Measurements from ENCODE around the gene TK2. TPM values are rescaled to one million over a fixed set of nuclear protein-coding genes. Genes with fewer than 3 reads are reported as not detected.
A peak's percentile ranks its signal among the peaks of the same experiment; 100 is the strongest.

The TK2 gene
- total and polyA plus RNA-seq, 9 of the 15 experiments (the other 6 are each of a cell fraction or from before 2014, with no cell fraction given) = 1.1 to 10.2 (median 5.3) TPM

DNA sequence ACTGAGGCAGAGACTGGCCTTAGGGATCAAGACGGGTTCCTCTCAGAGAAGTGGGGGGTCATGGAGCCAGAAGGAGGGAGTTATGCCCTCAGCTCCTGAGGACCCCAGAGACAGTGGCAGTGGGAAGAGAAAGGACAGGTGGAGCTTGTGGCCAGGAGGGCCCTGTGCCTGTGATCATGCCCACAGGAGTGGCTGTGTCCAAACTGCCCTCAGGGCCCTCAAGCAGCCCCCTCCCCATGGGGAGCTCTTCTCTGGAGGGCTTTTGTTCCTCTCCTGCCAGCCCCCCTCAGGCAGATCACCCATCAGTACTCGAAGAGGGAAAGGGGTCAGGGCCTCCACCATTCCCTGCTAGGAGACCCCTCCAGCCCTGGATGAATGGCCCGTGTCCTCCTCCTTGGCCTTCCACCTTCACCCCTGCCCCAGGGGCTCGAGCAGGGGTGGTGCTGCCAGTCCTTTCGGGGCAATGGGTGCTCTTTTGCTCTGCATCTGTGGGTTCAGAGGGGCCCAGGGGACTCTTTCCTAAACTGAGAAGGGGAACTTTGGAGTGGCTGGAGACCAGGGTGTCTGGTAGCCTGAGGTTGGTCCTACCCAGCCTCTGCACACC, 70.2 kb downstream of the TK2 start:
- Histone ChIP-seq H3K9me1 (ENCODE audit: control insufficient read depth, insufficient read depth, low read length) (peaks cover 4% of the 10 kb centered on the region), H3K36me3 (ENCODE audit: control insufficient read depth, insufficient read depth, low read length) (no peaks in the 10 kb centered on the region), H3K27me3 (ENCODE audit: control insufficient read depth in 2 of 2, insufficient read depth in 2 of 2, low read length in 2 of 2) (peaks cover 0 to 7% of the 10 kb centered on the region in 2 experiments; a peak in 1 of 5 replicates), H3K79me2 (ENCODE audit: control insufficient read depth, insufficient read depth, low read length) (no peaks in the 10 kb centered on the region), H3K4me2 (ENCODE audit: insufficient read depth, low read length) (no peak overlapping the region), H3K27ac (ENCODE audit: extremely low read depth, low read depth, low read length) (no peak overlapping the region), H3K4me3 (no peak overlapping the region), H3K9me3 (replicated peaks; ENCODE audit: control insufficient read depth, insufficient read depth, low read depth, low read length) (no peaks in the 10 kb centered on the region), H3K4me1 (replicated peaks in 1 of 2; ENCODE audit: control insufficient read depth in 2 of 2, insufficient read depth in 2 of 2, low read length in 2 of 2) (peaks cover 6 to 9% of the 10 kb centered on the region in 2 experiments; a peak in 4 of 5 replicates), H2AFZ (ENCODE audit: low read depth, low read length) (no peak overlapping the region), H4K20me1 (replicated peaks; ENCODE audit: control insufficient read depth, insufficient read depth, low read length) (no peaks in the 10 kb centered on the region), H3K9ac (ENCODE audit: insufficient read depth in 1 of 2, low read depth in 2 of 2, low read length in 2 of 2) (peak overlapping the region in 1 of 2 experiments; percentile 30; a peak in 1 of 4 replicates)
- ATAC-seq (no peak), DNase-seq (ENCODE audit: extremely low read depth in 1 of 4, low spot score in 3 of 4) (no peak), FAIRE-seq (no peak)
- in situ Hi-C loops (cut with MboI) (no loop called here), intact Hi-C loops (cut with micrococcal nuclease) (no loop called here)
- no TSS peak for BruUV-seq (replicated peaks)
- TF ChIP-seq ZNF444 (CRISPR knock-in tag; IDR thresholded peaks at IDR 0.05) = no peak
- WGBS (ENCODE audit: insufficient coverage, low coverage, missing lambda C conversion rate) = 8% methylated on average over 5 of the region's 5 CpGs
- ChIA-PET CTCF (ENCODE audit: low intra/inter-chr PET ratio) (interaction anchor here (1.0 to 1.6 kb wide), 3 partner anchors 73 to 109 kb away, joined by 3 to 17 read pairs (median 3); no protein-coding TSS in a partner anchor), POLR2A (no interaction called here)

DNA sequence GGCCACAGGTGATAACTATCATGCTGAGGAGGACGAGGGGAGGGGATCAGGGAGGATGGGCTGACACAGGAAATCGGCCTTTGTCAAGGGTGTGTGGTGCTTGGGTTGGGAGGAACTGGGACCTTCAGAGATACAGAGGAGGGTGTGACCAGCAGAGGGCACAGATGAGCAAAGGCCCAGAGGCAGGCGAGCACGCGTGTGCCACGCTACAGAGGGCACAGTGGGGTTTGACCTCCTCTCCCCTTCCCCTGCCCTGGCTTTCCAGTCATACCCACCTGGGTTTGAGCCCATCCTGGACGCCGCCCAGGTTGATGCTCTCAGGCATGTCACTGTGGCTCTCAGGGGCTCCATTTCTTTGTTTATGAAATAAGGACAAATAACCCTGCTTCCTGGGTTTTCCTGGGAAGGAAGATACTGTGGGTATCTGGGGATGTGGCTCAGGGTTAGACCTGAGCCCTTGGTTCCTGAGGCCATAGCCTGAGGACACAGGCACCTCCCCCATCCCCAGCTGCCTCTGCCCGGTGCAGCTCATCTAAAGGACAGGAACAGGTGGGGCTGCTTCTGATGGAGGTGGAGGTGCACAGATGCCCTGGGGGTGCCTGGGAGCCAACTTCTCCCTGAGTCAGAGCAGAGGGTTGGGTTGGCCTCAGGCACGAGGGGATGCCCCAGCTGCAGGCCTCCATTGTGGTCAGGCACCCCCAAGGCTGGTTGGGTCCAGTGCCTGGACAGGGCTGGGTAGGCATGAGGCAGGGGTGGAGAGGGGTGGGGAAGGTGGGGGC, 71.0 kb downstream of the TK2 start:
- H3K79me2 ChIP-seq (ENCODE audit: control insufficient read depth, insufficient read depth, low read length) = no peaks in the 10 kb centered on the region
- ATAC-seq (peak; percentile 84), DNase-seq (ENCODE audit: extremely low read depth in 1 of 4, low spot score in 3 of 4) (peak; percentile 75 to 81 (median 78)), FAIRE-seq (peak; percentile 90)
- peak overlapping the region; percentile 95 for H2AFZ ChIP-seq (ENCODE audit: low read depth, low read length)
- H3K4me2 ChIP-seq (ENCODE audit: insufficient read depth, low read length) = peak overlapping the region; percentile 52; the same call in 1 of the 2 replicates
- BruUV-seq (replicated peaks) = no TSS peak
- 16% methylated on average over 10 of the region's 10 CpGs for WGBS (ENCODE audit: insufficient coverage, low coverage, missing lambda C conversion rate)
- peaks cover 6 to 9% of the 10 kb centered on the region in 2 experiments; a peak in 4 of 5 replicates for H3K4me1 ChIP-seq (replicated peaks in 1 of 2; ENCODE audit: control insufficient read depth in 2 of 2, insufficient read depth in 2 of 2, low read length in 2 of 2)
- peaks cover 0 to 8% of the 10 kb centered on the region in 2 experiments; a peak in 1 of 5 replicates for H3K27me3 ChIP-seq (ENCODE audit: control insufficient read depth in 2 of 2, insufficient read depth in 2 of 2, low read length in 2 of 2)
- H3K9me1 ChIP-seq (ENCODE audit: control insufficient read depth, insufficient read depth, low read length) = peaks cover 4% of the 10 kb centered on the region
- no peak overlapping the region for H3K9ac ChIP-seq (ENCODE audit: insufficient read depth in 1 of 2, low read depth in 2 of 2, low read length in 2 of 2)
- no peaks in the 10 kb centered on the region for H3K36me3 ChIP-seq (ENCODE audit: control insufficient read depth, insufficient read depth, low read length)
- no peak overlapping the region for H3K4me3 ChIP-seq
- no peak overlapping the region for H3K27ac ChIP-seq (ENCODE audit: extremely low read depth, low read depth, low read length)
- ChIA-PET POLR2A (no interaction called here), CTCF (ENCODE audit: low intra/inter-chr PET ratio) (interaction anchor here (0.6 to 1.6 kb wide), 6 partner anchors 72 to 1194 kb away, joined by 3 to 17 read pairs (median 3); no protein-coding TSS in a partner anchor)
- H4K20me1 ChIP-seq (replicated peaks; ENCODE audit: control insufficient read depth, insufficient read depth, low read length) = no peaks in the 10 kb centered on the region
- no peaks in the 10 kb centered on the region for H3K9me3 ChIP-seq (replicated peaks; ENCODE audit: control insufficient read depth, insufficient read depth, low read depth, low read length)
- intact Hi-C loops (cut with micrococcal nuclease) = loop anchor here (1.0 kb wide), 1 partner anchor 110 kb away; no protein-coding TSS in a partner anchor
- in situ Hi-C loops (cut with MboI) = no loop called here
- TF ChIP-seq CAMTA2 (CRISPR knock-in tag; conservative IDR thresholded peaks at IDR 0.05) (no peak), CREM (IDR thresholded peaks at IDR 0.05; ENCODE audit: low read depth) (peak; percentile 11; the same call in 1 of the 2 replicates), SMC3 (conservative IDR thresholded peaks at IDR 0.05; ENCODE audit: insufficient read depth, low read depth, low read length) (peak; percentile 47; the same call in 1 of the 2 replicates), ZNF23 (CRISPR knock-in tag; IDR thresholded peaks at IDR 0.05) (no peak), PHB2 (IDR thresholded peaks at IDR 0.05; ENCODE audit: low read depth) (no peak), EHMT2 (IDR thresholded peaks at IDR 0.05) (no peak)
- TF ChIP-seq, protein P1, sequence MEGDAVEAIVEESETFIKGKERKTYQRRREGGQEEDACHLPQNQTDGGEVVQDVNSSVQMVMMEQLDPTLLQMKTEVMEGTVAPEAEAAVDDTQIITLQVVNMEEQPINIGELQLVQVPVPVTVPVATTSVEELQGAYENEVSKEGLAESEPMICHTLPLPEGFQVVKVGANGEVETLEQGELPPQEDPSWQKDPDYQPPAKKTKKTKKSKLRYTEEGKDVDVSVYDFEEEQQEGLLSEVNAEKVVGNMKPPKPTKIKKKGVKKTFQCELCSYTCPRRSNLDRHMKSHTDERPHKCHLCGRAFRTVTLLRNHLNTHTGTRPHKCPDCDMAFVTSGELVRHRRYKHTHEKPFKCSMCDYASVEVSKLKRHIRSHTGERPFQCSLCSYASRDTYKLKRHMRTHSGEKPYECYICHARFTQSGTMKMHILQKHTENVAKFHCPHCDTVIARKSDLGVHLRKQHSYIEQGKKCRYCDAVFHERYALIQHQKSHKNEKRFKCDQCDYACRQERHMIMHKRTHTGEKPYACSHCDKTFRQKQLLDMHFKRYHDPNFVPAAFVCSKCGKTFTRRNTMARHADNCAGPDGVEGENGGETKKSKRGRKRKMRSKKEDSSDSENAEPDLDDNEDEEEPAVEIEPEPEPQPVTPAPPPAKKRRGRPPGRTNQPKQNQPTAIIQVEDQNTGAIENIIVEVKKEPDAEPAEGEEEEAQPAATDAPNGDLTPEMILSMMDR (IDR thresholded peaks at IDR 0.05 in 2 of 3, conservative IDR thresholded peaks at IDR 0.05 in 1 of 3; ENCODE audit: insufficient read depth in 2 of 3, low read depth in 1 of 3, low read length in 3 of 3) = peak; percentile 82 to 90 (median 82)
